HT1080 (cell line): ENCODE results near the gene SLC27A5. TPM values are rescaled to one million over a fixed set of nuclear protein-coding genes. Genes with fewer than 3 reads are reported as not detected.
"Not testable (repeated sequence)": the region's sequence is repeated elsewhere in the genome, so short reads cannot be mapped to it uniquely, and the experiment has no call there.

Source experiments
- DNase-seq: peaks from one replicate; pipeline ENCODE4 v3.0.0-alpha.2; 2015; ENCODE audit warnings: low read depth
- total RNA-seq: library from RNA; depleted of rRNA; stranded (reverse); fragments of >200 nt; shearing (Covaris generic); gene quantifications from 2 replicates; pipeline ENCODE4 v1.2.3, GENCODE V29; 2014

The SLC27A5 gene
- total RNA-seq, 1 experiment from 2014 or later: 26.3 TPM

- no peak for DNase-seq
Measured at GRCh38 chr19:58531034-58531840, 19.4 kb upstream of the SLC27A5 start.

- no peak for DNase-seq
Measured at GRCh38 chr19:58529405-58529804, 17.6 kb upstream of the SLC27A5 start.

- DNase-seq: no peak
Measured at GRCh38 chr19:58522709-58523108, 10.9 kb upstream of the SLC27A5 start.

- DNase-seq: no peak
Measured at GRCh38 chr19:58521651-58522050, 9.9 kb upstream of the SLC27A5 start.

GRCh38 chr19:58520257-58520599, 8.4 kb upstream of the SLC27A5 start:
- no peak for DNase-seq

- DNase-seq: peak; percentile 98
Measured at GRCh38 chr19:58519355-58520256, 7.8 kb upstream of the SLC27A5 start, which contains the start of gene ZBTB45. Gene ZBTB45 (minus strand): TSS chr19:58519810. CDS start chr19:58517673, 2,137 bp downstream.

- peak; percentile 64 for DNase-seq
Measured at GRCh38 chr19:58519087-58519354, 7.2 kb upstream of the SLC27A5 start.

GRCh38 chr19:58518256-58519086, 6.7 kb upstream of the SLC27A5 start:
- no peak for DNase-seq

- no peak for DNase-seq
Measured at GRCh38 chr19:58516964-58517833, 5.4 kb upstream of the SLC27A5 start.

GRCh38 chr19:58516246-58516836, 4.5 kb upstream of the SLC27A5 start:
- no peak for DNase-seq

GRCh38 chr19:58515259-58515658, 3.5 kb upstream of the SLC27A5 start:
- no peak for DNase-seq

- no peak for DNase-seq
Measured at GRCh38 chr19:58514564-58515022, 2.8 kb upstream of the SLC27A5 start.

- DNase-seq: peak; percentile 57
Measured at GRCh38 chr19:58513694-58514563, 2.1 kb upstream of the SLC27A5 start.

GRCh38 chr19:58513213-58513693, 1.5 kb upstream of the SLC27A5 start:
- no peak for DNase-seq

GRCh38 chr19:58510084-58510862, 1.5 kb downstream of the SLC27A5 start:
- no peak for DNase-seq

GRCh38 chr19:58509731-58510083, 2.1 kb downstream of the SLC27A5 start:
- no peak for DNase-seq

GRCh38 chr19:58507602-58508223, 4.1 kb downstream of the SLC27A5 start:
- not testable (repeated sequence) for DNase-seq

GRCh38 chr19:58500242-58500641, 11.6 kb downstream of the SLC27A5 start:
- DNase-seq: no peak
